HepG2 (cell line): ENCODE results near the gene VTN. TPM values are rescaled to one million over a fixed set of nuclear protein-coding genes. Genes with fewer than 3 reads are reported as not detected.

Source experiments
- FOXO1 ChIP-seq: sonication (generic); formaldehyde crosslinking; IDR thresholded peaks from 2 replicates; pipeline ENCODE4 v1.4.0; 2020; ENCODE audit warnings: missing genetic modification reagents
- RNF2 ChIP-seq: fragments of 450-650 bp; conservative IDR thresholded peaks from 2 replicates; pipeline ENCODE4 v1.6.1; 2016; ENCODE audit warnings: low read depth
- ZNF724P ChIP-seq: sonication (generic); formaldehyde crosslinking; IDR thresholded peaks from 2 replicates; pipeline ENCODE4 v1.8.0; 2022; ENCODE audit warnings: missing genetic modification reagents, borderline replicate concordance
- ZNF768 ChIP-seq: sonication (generic); formaldehyde crosslinking; IDR thresholded peaks from 2 replicates; pipeline ENCODE4 v1.4.0; 2020; ENCODE audit warnings: missing genetic modification reagents
- ZSCAN25 ChIP-seq: sonication (generic); formaldehyde crosslinking; IDR thresholded peaks from 2 replicates; pipeline ENCODE4 v1.8.0; 2022; ENCODE audit warnings: mild to moderate bottlenecking, missing genetic modification reagents
- polyA plus RNA-seq, 8 experiments: library from polyadenylated mRNA; depleted of rRNA in 3 of 8; stranded (reverse) in 7 of 8; unstranded in 1 of 8; fragments of >200 nt; fragmentation: Illumina TruSeq in 4 of 8; extraction: Trizol in 4 of 8; gene quantifications; 2 replicates each; pipeline versions ENCODE4 v1.2.1 to v1.2.3, GENCODE V29; 2011 to 2016; ENCODE audit warnings: low read depth in 4 of 8, missing spikeins in 1 of 8, mixed read lengths in 1 of 8; ENCODE audit not compliant: insufficient read depth in 1 of 8
- total RNA-seq, 5 experiments: library from RNA; depleted of rRNA; stranded (reverse); fragments of >200 nt; fragmentation: Illumina TruSeq; extraction: Trizol; gene quantifications; 2 replicates each; pipeline ENCODE4 v1.2.3, GENCODE V29; 2016; ENCODE audit warnings: low read depth in 1 of 5
- TF ChIP-seq, protein P1 (sequence below): IDR thresholded peaks from 2 replicates; pipeline ENCODE4 v1.6.1; 2016; ENCODE audit warnings: low read depth, control low read depth
- TF ChIP-seq, protein P2 (sequence below): sonication (generic); formaldehyde crosslinking; IDR thresholded peaks from 2 replicates; pipeline ENCODE4 v1.4.0; 2020; ENCODE audit warnings: mild to moderate bottlenecking, missing genetic modification reagents
- TF ChIP-seq, protein P3 (sequence below): sonication (generic); formaldehyde crosslinking; IDR thresholded peaks from 2 replicates; pipeline ENCODE4 v1.9.0; 2021; ENCODE audit warnings: missing genetic modification reagents, borderline replicate concordance
- TF ChIP-seq, protein P4 (sequence below): sonication (generic); formaldehyde crosslinking; IDR thresholded peaks from 2 replicates; pipeline ENCODE4 v1.4.0; 2020; ENCODE audit warnings: missing genetic modification reagents, low read depth, mild to moderate bottlenecking, borderline replicate concordance
- TF ChIP-seq, protein P5 (sequence below): sonication (generic); formaldehyde crosslinking; IDR thresholded peaks from 2 replicates; pipeline ENCODE4 v1.4.0; 2020; ENCODE audit warnings: missing genetic modification reagents
- TF ChIP-seq, protein P6 (sequence below): sonication (generic); formaldehyde crosslinking; IDR thresholded peaks from 2 replicates; pipeline ENCODE4 v1.4.0; 2020; ENCODE audit warnings: mild to moderate bottlenecking, missing genetic modification reagents
- TF ChIP-seq, protein P7 (sequence below): sonication (generic); formaldehyde crosslinking; IDR thresholded peaks from 2 replicates; pipeline ENCODE4 v1.4.0; 2020; ENCODE audit warnings: missing genetic modification reagents, borderline replicate concordance

Gene VTN
- total and polyA plus RNA-seq, 2 of the 13 experiments (the other 11 are each of a cell fraction or from before 2014, with no cell fraction given): 108 to 131 TPM

DNA sequence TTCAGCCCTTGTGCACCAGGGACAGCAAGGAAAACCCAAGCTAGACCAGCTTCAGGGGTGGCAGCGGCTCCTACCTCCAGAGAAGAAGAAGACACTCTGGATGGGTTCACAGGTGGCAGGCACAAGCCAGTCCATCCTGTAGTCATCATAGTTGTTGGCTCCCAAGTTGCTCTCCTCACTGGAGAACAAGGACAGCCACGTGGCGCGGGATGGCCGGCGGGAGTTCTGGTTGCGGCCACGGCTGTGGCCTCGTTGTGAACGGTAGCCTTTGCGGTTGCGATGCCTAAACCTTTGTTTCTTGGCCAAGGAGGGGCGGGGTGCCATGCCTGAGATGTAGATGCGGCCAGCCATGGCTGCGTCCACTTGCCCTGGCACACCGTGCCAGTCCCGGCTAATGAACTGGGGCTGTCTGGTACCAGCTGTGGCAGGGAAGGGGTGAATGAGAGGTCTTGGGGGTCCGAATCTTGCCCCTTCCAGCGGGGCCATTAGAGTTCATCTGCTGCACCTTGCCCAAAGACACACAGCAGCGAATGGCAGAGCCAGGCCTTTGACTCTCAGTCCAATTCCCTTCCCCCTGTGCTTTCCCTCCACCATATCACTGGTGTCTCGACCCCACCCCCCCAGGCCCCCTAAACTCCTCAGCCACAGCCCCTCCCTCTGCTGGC, 2.3 kb downstream of the VTN start (continued):
- TF ChIP-seq, protein P1, sequence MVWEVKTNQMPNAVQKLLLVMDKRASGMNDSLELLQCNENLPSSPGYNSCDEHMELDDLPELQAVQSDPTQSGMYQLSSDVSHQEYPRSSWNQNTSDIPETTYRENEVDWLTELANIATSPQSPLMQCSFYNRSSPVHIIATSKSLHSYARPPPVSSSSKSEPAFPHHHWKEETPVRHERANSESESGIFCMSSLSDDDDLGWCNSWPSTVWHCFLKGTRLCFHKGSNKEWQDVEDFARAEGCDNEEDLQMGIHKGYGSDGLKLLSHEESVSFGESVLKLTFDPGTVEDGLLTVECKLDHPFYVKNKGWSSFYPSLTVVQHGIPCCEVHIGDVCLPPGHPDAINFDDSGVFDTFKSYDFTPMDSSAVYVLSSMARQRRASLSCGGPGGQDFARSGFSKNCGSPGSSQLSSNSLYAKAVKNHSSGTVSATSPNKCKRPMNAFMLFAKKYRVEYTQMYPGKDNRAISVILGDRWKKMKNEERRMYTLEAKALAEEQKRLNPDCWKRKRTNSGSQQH (CRISPR knock-in tag): 0 out of 2 replicates have a peak, but pooled peaks have one; percentile 43
- TF ChIP-seq, protein P2, sequence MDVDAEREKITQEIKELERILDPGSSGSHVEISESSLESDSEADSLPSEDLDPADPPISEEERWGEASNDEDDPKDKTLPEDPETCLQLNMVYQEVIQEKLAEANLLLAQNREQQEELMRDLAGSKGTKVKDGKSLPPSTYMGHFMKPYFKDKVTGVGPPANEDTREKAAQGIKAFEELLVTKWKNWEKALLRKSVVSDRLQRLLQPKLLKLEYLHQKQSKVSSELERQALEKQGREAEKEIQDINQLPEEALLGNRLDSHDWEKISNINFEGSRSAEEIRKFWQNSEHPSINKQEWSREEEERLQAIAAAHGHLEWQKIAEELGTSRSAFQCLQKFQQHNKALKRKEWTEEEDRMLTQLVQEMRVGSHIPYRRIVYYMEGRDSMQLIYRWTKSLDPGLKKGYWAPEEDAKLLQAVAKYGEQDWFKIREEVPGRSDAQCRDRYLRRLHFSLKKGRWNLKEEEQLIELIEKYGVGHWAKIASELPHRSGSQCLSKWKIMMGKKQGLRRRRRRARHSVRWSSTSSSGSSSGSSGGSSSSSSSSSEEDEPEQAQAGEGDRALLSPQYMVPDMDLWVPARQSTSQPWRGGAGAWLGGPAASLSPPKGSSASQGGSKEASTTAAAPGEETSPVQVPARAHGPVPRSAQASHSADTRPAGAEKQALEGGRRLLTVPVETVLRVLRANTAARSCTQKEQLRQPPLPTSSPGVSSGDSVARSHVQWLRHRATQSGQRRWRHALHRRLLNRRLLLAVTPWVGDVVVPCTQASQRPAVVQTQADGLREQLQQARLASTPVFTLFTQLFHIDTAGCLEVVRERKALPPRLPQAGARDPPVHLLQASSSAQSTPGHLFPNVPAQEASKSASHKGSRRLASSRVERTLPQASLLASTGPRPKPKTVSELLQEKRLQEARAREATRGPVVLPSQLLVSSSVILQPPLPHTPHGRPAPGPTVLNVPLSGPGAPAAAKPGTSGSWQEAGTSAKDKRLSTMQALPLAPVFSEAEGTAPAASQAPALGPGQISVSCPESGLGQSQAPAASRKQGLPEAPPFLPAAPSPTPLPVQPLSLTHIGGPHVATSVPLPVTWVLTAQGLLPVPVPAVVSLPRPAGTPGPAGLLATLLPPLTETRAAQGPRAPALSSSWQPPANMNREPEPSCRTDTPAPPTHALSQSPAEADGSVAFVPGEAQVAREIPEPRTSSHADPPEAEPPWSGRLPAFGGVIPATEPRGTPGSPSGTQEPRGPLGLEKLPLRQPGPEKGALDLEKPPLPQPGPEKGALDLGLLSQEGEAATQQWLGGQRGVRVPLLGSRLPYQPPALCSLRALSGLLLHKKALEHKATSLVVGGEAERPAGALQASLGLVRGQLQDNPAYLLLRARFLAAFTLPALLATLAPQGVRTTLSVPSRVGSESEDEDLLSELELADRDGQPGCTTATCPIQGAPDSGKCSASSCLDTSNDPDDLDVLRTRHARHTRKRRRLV (CRISPR knock-in tag): no peak
- TF ChIP-seq, protein P3, sequence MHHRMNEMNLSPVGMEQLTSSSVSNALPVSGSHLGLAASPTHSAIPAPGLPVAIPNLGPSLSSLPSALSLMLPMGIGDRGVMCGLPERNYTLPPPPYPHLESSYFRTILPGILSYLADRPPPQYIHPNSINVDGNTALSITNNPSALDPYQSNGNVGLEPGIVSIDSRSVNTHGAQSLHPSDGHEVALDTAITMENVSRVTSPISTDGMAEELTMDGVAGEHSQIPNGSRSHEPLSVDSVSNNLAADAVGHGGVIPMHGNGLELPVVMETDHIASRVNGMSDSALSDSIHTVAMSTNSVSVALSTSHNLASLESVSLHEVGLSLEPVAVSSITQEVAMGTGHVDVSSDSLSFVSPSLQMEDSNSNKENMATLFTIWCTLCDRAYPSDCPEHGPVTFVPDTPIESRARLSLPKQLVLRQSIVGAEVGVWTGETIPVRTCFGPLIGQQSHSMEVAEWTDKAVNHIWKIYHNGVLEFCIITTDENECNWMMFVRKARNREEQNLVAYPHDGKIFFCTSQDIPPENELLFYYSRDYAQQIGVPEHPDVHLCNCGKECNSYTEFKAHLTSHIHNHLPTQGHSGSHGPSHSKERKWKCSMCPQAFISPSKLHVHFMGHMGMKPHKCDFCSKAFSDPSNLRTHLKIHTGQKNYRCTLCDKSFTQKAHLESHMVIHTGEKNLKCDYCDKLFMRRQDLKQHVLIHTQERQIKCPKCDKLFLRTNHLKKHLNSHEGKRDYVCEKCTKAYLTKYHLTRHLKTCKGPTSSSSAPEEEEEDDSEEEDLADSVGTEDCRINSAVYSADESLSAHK (CRISPR knock-in tag): no peak
- TF ChIP-seq FOXO1 (CRISPR knock-in tag) (no peak), RNF2 (no peak), ZNF768 (CRISPR knock-in tag) (peak; percentile 40; the same call in 1 of the 2 replicates), ZSCAN25 (CRISPR knock-in tag) (no peak), ZNF724P (CRISPR knock-in tag) (0 out of 2 replicates have a peak, but pooled peaks have one; percentile 23)
- TF ChIP-seq, protein P4, sequence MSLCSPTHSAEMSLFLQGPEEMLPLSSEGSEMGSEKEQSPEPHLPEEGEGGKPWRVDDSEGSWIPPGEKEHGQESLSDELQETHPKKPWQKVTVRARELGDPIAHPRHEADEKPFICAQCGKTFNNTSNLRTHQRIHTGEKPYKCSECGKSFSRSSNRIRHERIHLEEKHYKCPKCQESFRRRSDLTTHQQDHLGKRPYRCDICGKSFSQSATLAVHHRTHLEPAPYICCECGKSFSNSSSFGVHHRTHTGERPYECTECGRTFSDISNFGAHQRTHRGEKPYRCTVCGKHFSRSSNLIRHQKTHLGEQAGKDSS (CRISPR knock-in tag): no peak
- TF ChIP-seq, protein P5, sequence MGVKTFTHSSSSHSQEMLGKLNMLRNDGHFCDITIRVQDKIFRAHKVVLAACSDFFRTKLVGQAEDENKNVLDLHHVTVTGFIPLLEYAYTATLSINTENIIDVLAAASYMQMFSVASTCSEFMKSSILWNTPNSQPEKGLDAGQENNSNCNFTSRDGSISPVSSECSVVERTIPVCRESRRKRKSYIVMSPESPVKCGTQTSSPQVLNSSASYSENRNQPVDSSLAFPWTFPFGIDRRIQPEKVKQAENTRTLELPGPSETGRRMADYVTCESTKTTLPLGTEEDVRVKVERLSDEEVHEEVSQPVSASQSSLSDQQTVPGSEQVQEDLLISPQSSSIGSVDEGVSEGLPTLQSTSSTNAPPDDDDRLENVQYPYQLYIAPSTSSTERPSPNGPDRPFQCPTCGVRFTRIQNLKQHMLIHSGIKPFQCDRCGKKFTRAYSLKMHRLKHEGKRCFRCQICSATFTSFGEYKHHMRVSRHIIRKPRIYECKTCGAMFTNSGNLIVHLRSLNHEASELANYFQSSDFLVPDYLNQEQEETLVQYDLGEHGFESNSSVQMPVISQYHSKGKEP (CRISPR knock-in tag): no peak
- TF ChIP-seq, protein P6, sequence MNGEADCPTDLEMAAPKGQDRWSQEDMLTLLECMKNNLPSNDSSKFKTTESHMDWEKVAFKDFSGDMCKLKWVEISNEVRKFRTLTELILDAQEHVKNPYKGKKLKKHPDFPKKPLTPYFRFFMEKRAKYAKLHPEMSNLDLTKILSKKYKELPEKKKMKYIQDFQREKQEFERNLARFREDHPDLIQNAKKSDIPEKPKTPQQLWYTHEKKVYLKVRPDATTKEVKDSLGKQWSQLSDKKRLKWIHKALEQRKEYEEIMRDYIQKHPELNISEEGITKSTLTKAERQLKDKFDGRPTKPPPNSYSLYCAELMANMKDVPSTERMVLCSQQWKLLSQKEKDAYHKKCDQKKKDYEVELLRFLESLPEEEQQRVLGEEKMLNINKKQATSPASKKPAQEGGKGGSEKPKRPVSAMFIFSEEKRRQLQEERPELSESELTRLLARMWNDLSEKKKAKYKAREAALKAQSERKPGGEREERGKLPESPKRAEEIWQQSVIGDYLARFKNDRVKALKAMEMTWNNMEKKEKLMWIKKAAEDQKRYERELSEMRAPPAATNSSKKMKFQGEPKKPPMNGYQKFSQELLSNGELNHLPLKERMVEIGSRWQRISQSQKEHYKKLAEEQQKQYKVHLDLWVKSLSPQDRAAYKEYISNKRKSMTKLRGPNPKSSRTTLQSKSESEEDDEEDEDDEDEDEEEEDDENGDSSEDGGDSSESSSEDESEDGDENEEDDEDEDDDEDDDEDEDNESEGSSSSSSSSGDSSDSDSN (CRISPR knock-in tag): no peak
- TF ChIP-seq, protein P7, sequence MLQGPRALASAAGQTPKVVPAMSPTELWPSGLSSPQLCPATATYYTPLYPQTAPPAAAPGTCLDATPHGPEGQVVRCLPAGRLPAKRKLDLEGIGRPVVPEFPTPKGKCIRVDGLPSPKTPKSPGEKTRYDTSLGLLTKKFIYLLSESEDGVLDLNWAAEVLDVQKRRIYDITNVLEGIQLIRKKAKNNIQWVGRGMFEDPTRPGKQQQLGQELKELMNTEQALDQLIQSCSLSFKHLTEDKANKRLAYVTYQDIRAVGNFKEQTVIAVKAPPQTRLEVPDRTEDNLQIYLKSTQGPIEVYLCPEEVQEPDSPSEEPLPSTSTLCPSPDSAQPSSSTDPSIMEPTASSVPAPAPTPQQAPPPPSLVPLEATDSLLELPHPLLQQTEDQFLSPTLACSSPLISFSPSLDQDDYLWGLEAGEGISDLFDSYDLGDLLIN (CRISPR knock-in tag): no peak
